HFFc6 (cell line): ENCODE results near the gene IFNA1. TPM values are rescaled to one million over a fixed set of nuclear protein-coding genes. Genes with fewer than 3 reads are reported as not detected.
A peak's percentile ranks its signal among the peaks of the same experiment; 100 is the strongest.

Source experiments
- DNase-seq: peaks from one replicate; pipeline ENCODE4 v3.0.0-alpha.2; 2018
- H3K27ac Mint-ChIP-seq: 2 replicates; pipeline ENCODE4 v1.8.0; 2020; ENCODE audit warnings: mild to moderate bottlenecking, mixed read lengths
- H3K27me3 Mint-ChIP-seq: 2 replicates; pipeline ENCODE4 v1.8.0; 2021; ENCODE audit warnings: mild to moderate bottlenecking, moderate library complexity, mixed read lengths; ENCODE audit not compliant: insufficient read depth
- H3K36me3 Mint-ChIP-seq: 2 replicates; pipeline ENCODE4 v1.8.0; 2021; ENCODE audit warnings: low read depth, mixed read lengths
- H3K4me1 Mint-ChIP-seq: 2 replicates; pipeline ENCODE4 v1.8.0; 2020; ENCODE audit warnings: low read depth, mixed read lengths
- H3K4me3 Mint-ChIP-seq: 2 replicates; pipeline ENCODE4 v1.8.0; 2020; ENCODE audit warnings: mild to moderate bottlenecking, moderate library complexity, mixed read lengths
- H3K9me3 Mint-ChIP-seq: 2 replicates; pipeline ENCODE4 v1.8.0; 2020; ENCODE audit warnings: mild to moderate bottlenecking, mixed read lengths
- CTCF ChIP-seq: fragments of 200-600 bp; sonication (generic); IDR thresholded peaks from 2 replicates; pipeline ENCODE4 v1.5.0; 2021; ENCODE audit warnings: antibody characterized with exemption, mild to moderate bottlenecking
- total RNA-seq, 6 experiments: library from RNA; stranded (reverse); fragmentation: NEBNext Ultra II Directional; extraction: Animal tissue kit (Norgen Biotek cat#: 25700); gene quantifications; 2 replicates in 1 of 6; 3 replicates in 5 of 6; pipeline ENCODE4 v1.2.3, GENCODE V29; 2021

IFNA1 gene
- total RNA-seq, 6 experiments from 2014 or later = not detected

DNA sequence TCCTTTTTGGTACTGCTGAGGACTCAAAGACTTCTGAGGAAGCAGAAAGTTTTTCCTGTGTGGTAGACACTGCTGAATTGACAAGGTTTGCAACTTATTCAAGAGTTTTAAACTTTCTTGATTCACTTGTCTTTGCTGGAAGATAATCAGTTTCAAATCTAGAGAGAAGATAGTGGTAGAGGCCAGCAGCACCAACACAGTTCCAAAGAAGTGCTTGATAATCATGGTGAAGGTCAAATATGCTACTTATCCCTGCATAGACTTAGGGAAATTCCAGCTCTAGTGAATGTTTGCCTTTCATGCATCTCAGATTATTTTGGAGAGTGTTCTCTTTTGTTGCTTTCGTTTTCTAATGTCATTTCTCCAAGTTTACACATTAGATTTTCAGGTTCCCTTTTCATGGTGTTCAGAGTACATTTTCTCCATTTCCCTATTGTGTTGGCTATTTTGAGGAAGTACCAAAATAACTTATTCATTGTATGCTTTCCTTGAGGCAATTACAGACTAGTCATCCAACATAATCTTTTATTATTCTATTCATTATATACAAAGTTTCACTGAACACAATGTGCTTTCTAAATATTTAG is 41.3 kb downstream of the IFNA1 start:
- TF ChIP-seq CTCF = no peak
- H3K27ac Mint-ChIP-seq = peak overlapping the region; percentile 56
- H3K27me3 Mint-ChIP-seq = no peaks in the 10 kb centered on the region
- peaks cover 31% of the 10 kb centered on the region for H3K36me3 Mint-ChIP-seq
- H3K9me3 Mint-ChIP-seq = no peaks in the 10 kb centered on the region
- DNase-seq = no peak
- peaks cover 31% of the 10 kb centered on the region for H3K4me1 Mint-ChIP-seq
- H3K4me3 Mint-ChIP-seq = no peak overlapping the region

- H3K36me3 Mint-ChIP-seq = peaks cover 28% of the 10 kb centered on the region
- H3K27me3 Mint-ChIP-seq = no peaks in the 10 kb centered on the region
- no peaks in the 10 kb centered on the region for H3K9me3 Mint-ChIP-seq
- no peak for DNase-seq
- peaks cover 31% of the 10 kb centered on the region for H3K4me1 Mint-ChIP-seq
- peak within 1 kb of the TSS; percentile 56 for H3K27ac Mint-ChIP-seq
- no peak for TF ChIP-seq CTCF
- no peak within 1 kb of the TSS for H3K4me3 Mint-ChIP-seq
These were observed 42.0 kb downstream of the IFNA1 start, which contains the start of gene IFNE for GRCh38 chr9:21482213-21482612. TSS of gene IFNE (minus strand) at chr9:21482313. CDS start at chr9:21481694, 619 bp downstream.

Other genes with a start within 250 kb of the IFNA1 start
- gene IFNA7, start 238.2 kb upstream of the IFNA1 start, total RNA-seq = not detected
- not detected for gene IFNA10, start 233.3 kb upstream of the IFNA1 start, total RNA-seq
- gene IFNA16, start 223.1 kb upstream of the IFNA1 start, total RNA-seq = not detected
- gene IFNA17, start 212.2 kb upstream of the IFNA1 start, total RNA-seq = not detected
- gene IFNA14, start 200.4 kb upstream of the IFNA1 start, total RNA-seq = not detected
- gene IFNA5, start 135.1 kb upstream of the IFNA1 start, total RNA-seq = not detected
- gene KLHL9, start 105.0 kb upstream of the IFNA1 start, total RNA-seq = 10 to 100 TPM; 25.7 to 32.2 (median 29.9) TPM
- not detected for gene IFNA6, start 89.6 kb upstream of the IFNA1 start, total RNA-seq
- gene IFNA13, start 72.4 kb upstream of the IFNA1 start, total RNA-seq = not detected
- not detected for gene IFNA2, start 55.0 kb upstream of the IFNA1 start, total RNA-seq
- gene IFNA8, start 31.3 kb upstream of the IFNA1 start, total RNA-seq = not detected
- 1 to 10 TPM in 3 of 6 experiments, under 1 TPM in 3; 0.74 to 2.3 (median 0.93) TPM for gene IFNE, start 41.9 kb downstream of the IFNA1 start, total RNA-seq